GM23338 (cell line): ENCODE measurements around the gene OR8D2. TPM values are rescaled to one million over a fixed set of nuclear protein-coding genes. Genes with fewer than 3 reads are reported as not detected.

Experiments
- ATAC-seq: fragments of 200-7000 bp; cut with Tn5 transposase; 3 replicates; pipeline ENCODE4 v1.9.1; 2020
- DNase-seq: peaks from one replicate; pipeline ENCODE4 v3.0.0-alpha.2; 2015; ENCODE audit warnings: low spot score
- H2AFZ ChIP-seq: fragments of 200-600 bp; sonication (generic); 2 replicates; pipeline ENCODE4 v1.8.0; 2016; ENCODE audit warnings: antibody characterized with exemption, mild to moderate bottlenecking, moderate library complexity
- H3F3A ChIP-seq: fragments of 200-600 bp; sonication (generic); replicated peaks from 2 replicates; pipeline ENCODE4 v1.8.0; 2017; ENCODE audit warnings: antibody characterized with exemption, mixed run types, low read depth
- H3K27ac ChIP-seq: fragments of 200-600 bp; sonication (generic); 2 replicates; pipeline ENCODE4 v1.6.1; 2016; ENCODE audit warnings: low read depth
- H3K27me3 ChIP-seq: fragments of 200-600 bp; sonication (generic); 2 replicates; pipeline ENCODE4 v1.8.0; 2016; ENCODE audit warnings: mild to moderate bottlenecking, mixed run types, moderate library complexity; ENCODE audit not compliant: insufficient read depth
- H3K36me3 ChIP-seq: fragments of 200-600 bp; sonication (generic); 2 replicates; pipeline ENCODE4 v1.8.0; 2016; ENCODE audit warnings: mild to moderate bottlenecking; ENCODE audit not compliant: insufficient read depth
- H3K4me1 ChIP-seq: fragments of 200-600 bp; sonication (generic); 2 replicates; pipeline ENCODE4 v1.8.0; 2016; ENCODE audit warnings: mild to moderate bottlenecking, moderate library complexity; ENCODE audit not compliant: insufficient read depth
- H3K4me2 ChIP-seq: fragments of 200-600 bp; sonication (generic); 2 replicates; pipeline ENCODE4 v1.7.1; 2017; ENCODE audit warnings: mixed run types
- H3K4me3 ChIP-seq: fragments of 200-600 bp; sonication (generic); 2 replicates; pipeline ENCODE4 v1.6.1; 2016; ENCODE audit warnings: mixed run types
- H3K79me2 ChIP-seq: fragments of 200-600 bp; sonication (generic); replicated peaks from 2 replicates; pipeline ENCODE4 v1.8.0; 2017; ENCODE audit warnings: mild to moderate bottlenecking; ENCODE audit not compliant: insufficient read depth
- H3K9me2 ChIP-seq: fragments of 200-600 bp; sonication (generic); 2 replicates; pipeline ENCODE4 v1.8.0; 2017; ENCODE audit not compliant: insufficient read depth
- H4K20me1 ChIP-seq: fragments of 200-600 bp; sonication (generic); replicated peaks from 2 replicates; pipeline ENCODE4 v1.8.0; 2017; ENCODE audit warnings: mild to moderate bottlenecking; ENCODE audit not compliant: insufficient read depth
- H3K27ac Mint-ChIP-seq: 2 replicates; pipeline ENCODE4 v1.8.0; 2020; ENCODE audit warnings: inconsistent platforms, mild to moderate bottlenecking, moderate library complexity, mixed read lengths
- H3K27me3 Mint-ChIP-seq: 3 replicates; pipeline ENCODE4 v1.8.0; 2022; ENCODE audit warnings: low read depth, mild to moderate bottlenecking, moderate library complexity, mixed read lengths, inconsistent platforms; ENCODE audit not compliant: insufficient read depth, poor library complexity
- H3K36me3 Mint-ChIP-seq: 3 replicates; pipeline ENCODE4 v1.8.0; 2021; ENCODE audit warnings: low read depth, mild to moderate bottlenecking, inconsistent platforms, moderate library complexity, mixed read lengths
- H3K4me1 Mint-ChIP-seq: 3 replicates; pipeline ENCODE4 v1.8.0; 2020; ENCODE audit warnings: mild to moderate bottlenecking, inconsistent platforms, mixed read lengths
- H3K4me3 Mint-ChIP-seq: 3 replicates; pipeline ENCODE4 v1.8.0; 2021; ENCODE audit warnings: moderate library complexity, mild to moderate bottlenecking, inconsistent platforms, mixed read lengths
- H3K9me3 Mint-ChIP-seq: 3 replicates; pipeline ENCODE4 v1.8.0; 2020; ENCODE audit warnings: moderate library complexity, mild to moderate bottlenecking, inconsistent platforms, mixed read lengths
- CTCF ChIP-seq, 2 experiments: fragments of 200-600 bp in 1 of 2; sonication (generic) in 1 of 2; conservative IDR thresholded peaks; 2 replicates each; pipeline versions ENCODE4 v1.5.1 to v1.6.1; 2016 to 2017; ENCODE audit warnings: antibody characterized with exemption in 2 of 2, low read depth in 2 of 2, mild to moderate bottlenecking in 2 of 2, moderate library complexity in 1 of 2
- EZH2 ChIP-seq: fragments of 200-600 bp; sonication (generic); IDR thresholded peaks from one replicate; pipeline ENCODE4 v1.8.0; 2017; ENCODE audit warnings: antibody characterized with exemption, mild to moderate bottlenecking, low read depth; ENCODE audit not compliant: unreplicated experiment
- EZH2phosphoT487 ChIP-seq: fragments of 200-600 bp; sonication (generic); IDR thresholded peaks from one replicate; pipeline ENCODE4 v1.8.1; 2018; ENCODE audit warnings: antibody characterized with exemption; ENCODE audit not compliant: unreplicated experiment
- JUNB ChIP-seq: IDR thresholded peaks from one replicate; pipeline ENCODE4 v1.6.1; 2016; ENCODE audit warnings: antibody characterized with exemption; ENCODE audit not compliant: unreplicated experiment
- ZNF114 ChIP-seq: fragments of 250-450 bp; sonication (Bioruptor Pico); IDR thresholded peaks from 2 replicates; pipeline ENCODE4 v1.5.0; 2020; ENCODE audit warnings: mild to moderate bottlenecking, moderate library complexity
- ZNF331 ChIP-seq: fragments of 250-450 bp; sonication (Bioruptor Pico); IDR thresholded peaks from 2 replicates; pipeline ENCODE4 v1.5.0; 2020; ENCODE audit warnings: low read depth, mild to moderate bottlenecking, moderate library complexity
- polyA plus RNA-seq: library from polyadenylated mRNA; unstranded; fragments of >200 nt; fragmentation: Nextera tagmentation; extraction: Ambion mirVana; gene quantifications from 2 replicates; pipeline ENCODE4 v1.2.1, GENCODE V29; 2016
- total RNA-seq: library from RNA; depleted of rRNA; stranded (reverse); fragments of >200 nt; shearing (Covaris generic); gene quantifications from 2 replicates; pipeline ENCODE4 v1.2.3, GENCODE V29; 2014
- TF ChIP-seq, protein P1 (sequence below): fragments of 250-450 bp; sonication (Bioruptor Pico); IDR thresholded peaks from 2 replicates; pipeline ENCODE4 v1.5.0; 2020; ENCODE audit warnings: mild to moderate bottlenecking, moderate library complexity

OR8D2 gene
- total and polyA plus RNA-seq, 2 experiments from 2014 or later = not detected

DNA sequence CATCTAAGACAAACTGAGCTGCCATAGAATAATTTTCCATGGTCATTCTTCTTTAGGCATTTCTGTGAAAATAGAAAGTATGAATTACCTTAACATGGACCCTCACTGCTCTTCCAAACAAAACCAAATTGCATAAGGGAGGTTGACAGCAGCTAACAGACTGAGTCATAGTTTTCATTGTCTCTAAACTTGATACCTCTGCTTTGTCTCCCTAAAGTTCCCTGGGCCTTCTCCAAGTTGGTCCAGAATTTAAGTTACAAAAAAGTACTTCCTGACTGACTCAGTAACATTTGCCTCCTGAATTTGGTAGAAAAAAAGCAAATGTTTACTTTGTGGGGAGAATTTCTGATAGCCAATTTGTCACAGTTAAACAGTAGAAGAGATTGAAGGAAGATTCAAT lies 9.3 kb downstream of the OR8D2 start (continued):
- TF ChIP-seq, protein P1, sequence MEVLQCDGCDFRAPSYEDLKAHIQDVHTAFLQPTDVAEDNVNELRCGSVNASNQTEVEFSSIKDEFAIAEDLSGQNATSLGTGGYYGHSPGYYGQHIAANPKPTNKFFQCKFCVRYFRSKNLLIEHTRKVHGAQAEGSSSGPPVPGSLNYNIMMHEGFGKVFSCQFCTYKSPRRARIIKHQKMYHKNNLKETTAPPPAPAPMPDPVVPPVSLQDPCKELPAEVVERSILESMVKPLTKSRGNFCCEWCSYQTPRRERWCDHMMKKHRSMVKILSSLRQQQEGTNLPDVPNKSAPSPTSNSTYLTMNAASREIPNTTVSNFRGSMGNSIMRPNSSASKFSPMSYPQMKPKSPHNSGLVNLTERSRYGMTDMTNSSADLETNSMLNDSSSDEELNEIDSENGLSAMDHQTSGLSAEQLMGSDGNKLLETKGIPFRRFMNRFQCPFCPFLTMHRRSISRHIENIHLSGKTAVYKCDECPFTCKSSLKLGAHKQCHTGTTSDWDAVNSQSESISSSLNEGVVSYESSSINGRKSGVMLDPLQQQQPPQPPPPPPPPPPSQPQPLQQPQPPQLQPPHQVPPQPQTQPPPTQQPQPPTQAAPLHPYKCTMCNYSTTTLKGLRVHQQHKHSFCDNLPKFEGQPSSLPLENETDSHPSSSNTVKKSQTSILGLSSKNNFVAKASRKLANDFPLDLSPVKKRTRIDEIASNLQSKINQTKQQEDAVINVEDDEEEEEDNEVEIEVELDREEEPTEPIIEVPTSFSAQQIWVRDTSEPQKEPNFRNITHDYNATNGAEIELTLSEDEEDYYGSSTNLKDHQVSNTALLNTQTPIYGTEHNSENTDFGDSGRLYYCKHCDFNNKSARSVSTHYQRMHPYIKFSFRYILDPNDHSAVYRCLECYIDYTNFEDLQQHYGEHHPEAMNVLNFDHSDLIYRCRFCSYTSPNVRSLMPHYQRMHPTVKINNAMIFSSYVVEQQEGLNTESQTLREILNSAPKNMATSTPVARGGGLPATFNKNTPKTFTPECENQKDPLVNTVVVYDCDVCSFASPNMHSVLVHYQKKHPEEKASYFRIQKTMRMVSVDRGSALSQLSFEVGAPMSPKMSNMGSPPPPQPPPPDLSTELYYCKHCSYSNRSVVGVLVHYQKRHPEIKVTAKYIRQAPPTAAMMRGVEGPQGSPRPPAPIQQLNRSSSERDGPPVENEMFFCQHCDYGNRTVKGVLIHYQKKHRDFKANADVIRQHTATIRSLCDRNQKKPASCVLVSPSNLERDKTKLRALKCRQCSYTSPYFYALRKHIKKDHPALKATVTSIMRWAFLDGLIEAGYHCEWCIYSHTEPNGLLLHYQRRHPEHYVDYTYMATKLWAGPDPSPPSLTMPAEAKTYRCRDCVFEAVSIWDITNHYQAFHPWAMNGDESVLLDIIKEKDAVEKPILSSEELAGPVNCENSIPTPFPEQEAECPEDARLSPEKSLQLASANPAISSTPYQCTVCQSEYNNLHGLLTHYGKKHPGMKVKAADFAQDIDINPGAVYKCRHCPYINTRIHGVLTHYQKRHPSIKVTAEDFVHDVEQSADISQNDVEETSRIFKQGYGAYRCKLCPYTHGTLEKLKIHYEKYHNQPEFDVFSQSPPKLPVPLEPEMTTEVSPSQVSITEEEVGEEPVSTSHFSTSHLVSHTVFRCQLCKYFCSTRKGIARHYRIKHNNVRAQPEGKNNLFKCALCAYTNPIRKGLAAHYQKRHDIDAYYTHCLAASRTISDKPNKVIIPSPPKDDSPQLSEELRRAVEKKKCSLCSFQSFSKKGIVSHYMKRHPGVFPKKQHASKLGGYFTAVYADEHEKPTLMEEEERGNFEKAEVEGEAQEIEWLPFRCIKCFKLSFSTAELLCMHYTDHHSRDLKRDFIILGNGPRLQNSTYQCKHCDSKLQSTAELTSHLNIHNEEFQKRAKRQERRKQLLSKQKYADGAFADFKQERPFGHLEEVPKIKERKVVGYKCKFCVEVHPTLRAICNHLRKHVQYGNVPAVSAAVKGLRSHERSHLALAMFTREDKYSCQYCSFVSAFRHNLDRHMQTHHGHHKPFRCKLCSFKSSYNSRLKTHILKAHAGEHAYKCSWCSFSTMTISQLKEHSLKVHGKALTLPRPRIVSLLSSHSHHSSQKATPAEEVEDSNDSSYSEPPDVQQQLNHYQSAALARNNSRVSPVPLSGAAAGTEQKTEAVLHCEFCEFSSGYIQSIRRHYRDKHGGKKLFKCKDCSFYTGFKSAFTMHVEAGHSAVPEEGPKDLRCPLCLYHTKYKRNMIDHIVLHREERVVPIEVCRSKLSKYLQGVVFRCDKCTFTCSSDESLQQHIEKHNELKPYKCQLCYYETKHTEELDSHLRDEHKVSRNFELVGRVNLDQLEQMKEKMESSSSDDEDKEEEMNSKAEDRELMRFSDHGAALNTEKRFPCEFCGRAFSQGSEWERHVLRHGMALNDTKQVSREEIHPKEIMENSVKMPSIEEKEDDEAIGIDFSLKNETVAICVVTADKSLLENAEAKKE (CRISPR knock-in tag) = no peak
- TF ChIP-seq ZNF331 = no peak
- TF ChIP-seq EZH2 = no peak
- no peak for TF ChIP-seq CTCF (conservative IDR thresholded peaks at IDR 0.05; ENCODE audit: low read depth in 2 of 2)
- no peak for TF ChIP-seq ZNF114 (CRISPR knock-in tag)

GRCh38 chr11:124307093-124307492 lies 12.9 kb downstream of the OR8D2 start:
- Histone ChIP-seq H3F3A (no peaks in the 10 kb centered on the region), H3K79me2 (no peaks in the 10 kb centered on the region), H3K4me3 (no peak overlapping the region), H3K4me1 (peaks cover 16% of the 10 kb centered on the region), H3K27me3 (no peaks in the 10 kb centered on the region), H3K4me2 (no peak overlapping the region), H3K36me3 (no peaks in the 10 kb centered on the region), H2AFZ (no peak overlapping the region), H3K27ac (no peak overlapping the region), H3K9me2 (peaks cover 13% of the 10 kb centered on the region; the same call in 1 of the 2 replicates), H4K20me1 (no peaks in the 10 kb centered on the region)
- Mint-ChIP-seq H3K27me3 (no peaks in the 10 kb centered on the region), H3K36me3 (no peaks in the 10 kb centered on the region), H3K4me3 (no peak overlapping the region), H3K9me3 (no peaks in the 10 kb centered on the region), H3K27ac (no peak overlapping the region), H3K4me1 (peaks cover 12% of the 10 kb centered on the region; the same call in 2 of the 3 replicates)
- ATAC-seq (no peak), DNase-seq (no peak)
- TF ChIP-seq JUNB (no peak), ZNF331 (no peak), EZH2phosphoT487 (no peak), ZNF114 (CRISPR knock-in tag) (no peak)
- TF ChIP-seq, protein P1 (CRISPR knock-in tag) = no peak
